H1 (cell line): ENCODE data around the gene ARHGEF19. TPM values are rescaled to one million over a fixed set of nuclear protein-coding genes. Genes with fewer than 3 reads are reported as not detected.
A peak's percentile ranks its signal among the peaks of the same experiment; 100 is the strongest.

Experiments
- CTCF ChIA-PET: fragments of 300-600 bp; sonication (Branson Sonifier 250); formaldehyde crosslinking; loops from one replicate; lab custom pipeline; 2021; ENCODE audit not compliant: partially characterized antibody; lab: Charles Lee
- POLR2A ChIA-PET: fragments of 300-600 bp; sonication (Branson Sonifier 250); formaldehyde crosslinking; loops from one replicate; lab custom pipeline; 2021; ENCODE audit warnings: inconsistent platforms; ENCODE audit not compliant: partially characterized antibody; lab: Charles Lee
- DNase-seq, 2 experiments: peaks; one replicate each; pipeline versions ENCODE4 v3.0.0 to v3.0.0-alpha.2; 2010 to 2022; ENCODE audit warnings: low spot score in 2 of 2, low read depth in 1 of 2, mixed read lengths in 1 of 2
- FAIRE-seq: peaks from 2 replicates; lab custom pipeline; 2011; peaks lifted over from hg19 to GRCh38; lab: Jason Lieb, UNC
- H2AFZ ChIP-seq: 2 replicates; pipeline ENCODE4 v1.8.1; 2012; ENCODE audit warnings: low read length, inconsistent platforms
- H2AK5ac ChIP-seq: 2 replicates; pipeline ENCODE4 v1.6.1; 2013; ENCODE audit warnings: low read depth, low read length
- H2BK120ac ChIP-seq: replicated peaks from 2 replicates; pipeline ENCODE3; 2013; ENCODE audit warnings: low read depth, low read length, inconsistent platforms
- H2BK12ac ChIP-seq: 2 replicates; pipeline ENCODE4 v1.6.1; 2013; ENCODE audit warnings: low read depth, low read length
- H2BK15ac ChIP-seq: 2 replicates; pipeline ENCODE4 v1.6.1; 2013; ENCODE audit warnings: low read length
- H2BK20ac ChIP-seq: 2 replicates; pipeline ENCODE4 v1.6.1; 2013; ENCODE audit warnings: low read length
- H2BK5ac ChIP-seq: 2 replicates; pipeline ENCODE4 v1.6.1; 2013; ENCODE audit warnings: low read depth, low read length
- H3K14ac ChIP-seq: 2 replicates; pipeline ENCODE4 v1.6.1; 2013; ENCODE audit warnings: inconsistent platforms; ENCODE audit not compliant: insufficient read length
- H3K18ac ChIP-seq: 2 replicates; pipeline ENCODE4 v1.6.1; 2013; ENCODE audit warnings: low read length; ENCODE audit errors: extremely low read depth
- H3K23ac ChIP-seq: 2 replicates; pipeline ENCODE4 v1.6.1; 2013; ENCODE audit warnings: inconsistent platforms; ENCODE audit not compliant: insufficient read length
- H3K23me2 ChIP-seq: 2 replicates; pipeline ENCODE4 v1.6.1; 2013; ENCODE audit warnings: low read depth, low read length
- H3K27ac ChIP-seq: 2 replicates; pipeline ENCODE4 v1.6.1; 2011; ENCODE audit warnings: low read depth, low read length, inconsistent platforms
- H3K27me3 ChIP-seq, 4 experiments: replicated peaks in 1 of 4; 1 replicate in 1 of 4; 2 replicates in 3 of 4; pipeline versions ENCODE4 v1.6.1 to v1.8.1; 2011 to 2013; ENCODE audit warnings: low read length in 3 of 4, mild to moderate bottlenecking in 3 of 4, inconsistent platforms in 2 of 4, mixed read lengths in 2 of 4, moderate library complexity in 1 of 4; ENCODE audit not compliant: control insufficient read depth in 3 of 4, insufficient read depth in 3 of 4; ENCODE audit errors: extremely low read depth in 1 of 4
- H3K36me3 ChIP-seq, 4 experiments: 2 replicates each; pipeline versions ENCODE4 v1.6.1 to v1.8.1; 2011 to 2013; ENCODE audit warnings: mild to moderate bottlenecking in 4 of 4, low read length in 3 of 4, moderate library complexity in 2 of 4, control low read depth in 1 of 4, inconsistent platforms in 1 of 4; ENCODE audit not compliant: insufficient read depth in 4 of 4, control insufficient read depth in 2 of 4
- H3K4ac ChIP-seq: replicated peaks from 2 replicates; pipeline ENCODE3; 2013; ENCODE audit warnings: low read length, low read depth, mixed read lengths, inconsistent platforms; ENCODE audit not compliant: insufficient read length
- H3K4me1 ChIP-seq, 4 experiments: replicated peaks in 1 of 4; 1 replicate in 1 of 4; 2 replicates in 3 of 4; pipeline versions ENCODE4 v1.6.1 to v1.8.1; 2011 to 2013; ENCODE audit warnings: low read length in 3 of 4, inconsistent platforms in 2 of 4, mixed read lengths in 1 of 4; ENCODE audit not compliant: insufficient read depth in 4 of 4, control insufficient read depth in 3 of 4
- H3K4me2 ChIP-seq, 2 experiments: 2 replicates each; pipeline versions ENCODE4 v1.6.1 to v1.8.1; 2011 to 2013; ENCODE audit warnings: low read depth in 2 of 2, low read length in 2 of 2, control low read depth in 1 of 2, inconsistent platforms in 1 of 2, mild to moderate bottlenecking in 1 of 2; ENCODE audit not compliant: insufficient read depth in 1 of 2
- H3K4me3 ChIP-seq, 4 experiments: fragments of 200-600, 300-600 bp in 1 of 4; sonication (generic), shearing (Covaris generic), sonication (Bioruptor Twin) in 1 of 4; 2 replicates each; pipeline versions ENCODE4 v1.5.1 to v1.8.1; 2011 to 2016; ENCODE audit warnings: low read length in 4 of 4, low read depth in 3 of 4, control low read depth in 2 of 4, inconsistent platforms in 2 of 4, mild to moderate bottlenecking in 2 of 4, mixed read lengths in 1 of 4, moderate library complexity in 1 of 4; ENCODE audit not compliant: insufficient read depth in 2 of 4; ENCODE audit errors: extremely low read depth in 1 of 4
- H3K56ac ChIP-seq: replicated peaks from 2 replicates; pipeline ENCODE3; 2013; ENCODE audit warnings: low read depth, mild to moderate bottlenecking, mixed read lengths, low read length, inconsistent platforms; ENCODE audit not compliant: insufficient read length
- H3K79me1 ChIP-seq: 2 replicates; pipeline ENCODE4 v1.6.1; 2013; ENCODE audit warnings: low read depth, low read length, control low read depth
- H3K79me2 ChIP-seq, 2 experiments: 2 replicates each; pipeline versions ENCODE4 v1.6.1 to v1.8.1; 2012 to 2013; ENCODE audit warnings: low read length in 2 of 2, mild to moderate bottlenecking in 2 of 2, inconsistent platforms in 1 of 2; ENCODE audit not compliant: insufficient read depth in 2 of 2, control insufficient read depth in 1 of 2
- H3K9ac ChIP-seq, 4 experiments: replicated peaks in 1 of 4; 1 replicate in 1 of 4; 2 replicates in 3 of 4; pipeline versions ENCODE4 v1.6.1 to v1.8.1; 2011 to 2013; ENCODE audit warnings: low read depth in 3 of 4, low read length in 3 of 4, control low read depth in 2 of 4, mild to moderate bottlenecking in 2 of 4, moderate library complexity in 2 of 4, inconsistent platforms in 1 of 4; ENCODE audit errors: extremely low read depth in 1 of 4
- H3K9me3 ChIP-seq, 2 experiments: 2 replicates each; pipeline versions ENCODE4 v1.6.1 to v1.8.1; 2012 to 2013; ENCODE audit warnings: mild to moderate bottlenecking in 2 of 2, moderate library complexity in 2 of 2, control low read depth in 1 of 2, inconsistent platforms in 1 of 2, low read depth in 1 of 2, low read length in 1 of 2, mixed read lengths in 1 of 2; ENCODE audit not compliant: insufficient read depth in 2 of 2
- H4K20me1 ChIP-seq, 2 experiments: replicated peaks in 1 of 2; 2 replicates each; pipeline versions ENCODE3 to v1.8.1; 2011 to 2013; ENCODE audit warnings: inconsistent platforms in 2 of 2, low read length in 2 of 2, mild to moderate bottlenecking in 1 of 2; ENCODE audit not compliant: insufficient read depth in 2 of 2, control insufficient read depth in 1 of 2
- H4K5ac ChIP-seq: 2 replicates; pipeline ENCODE4 v1.6.1; 2013; ENCODE audit warnings: low read length, low read depth, mixed read lengths, inconsistent platforms; ENCODE audit not compliant: insufficient read length
- H4K8ac ChIP-seq: 2 replicates; pipeline ENCODE4 v1.8.0; 2013; ENCODE audit warnings: mild to moderate bottlenecking, moderate library complexity, low read length, inconsistent platforms; ENCODE audit not compliant: insufficient read depth; ENCODE audit errors: extremely low read depth
- H4K91ac ChIP-seq: replicated peaks from 2 replicates; pipeline ENCODE3; 2013; ENCODE audit warnings: low read length, mixed read lengths, inconsistent platforms; ENCODE audit not compliant: insufficient read length
- EGR1 ChIP-seq: IDR thresholded peaks from 2 replicates; pipeline ENCODE4 v1.6.1; 2011; ENCODE audit warnings: low read depth, low read length, borderline replicate concordance
- EZH2 ChIP-seq: fragments of 200-600 bp; sonication (generic); IDR thresholded peaks from 2 replicates; pipeline ENCODE4 v1.7.1; 2012; ENCODE audit warnings: low read depth, mild to moderate bottlenecking, moderate library complexity, low read length, inconsistent platforms; ENCODE audit not compliant: severe bottlenecking
- HDAC6 ChIP-seq: IDR thresholded peaks from one replicate; pipeline ENCODE4 v1.7.1; 2012; ENCODE audit warnings: low read depth, mild to moderate bottlenecking, inconsistent platforms, low read length, moderate library complexity
- KDM5A ChIP-seq: fragments of 200-600 bp; IDR thresholded peaks from 2 replicates; pipeline ENCODE4 v1.7.1; 2012; ENCODE audit warnings: mild to moderate bottlenecking, low read length, inconsistent platforms, mixed read lengths
- RAD21 ChIP-seq, 2 experiments: IDR thresholded peaks in 1 of 2; conservative IDR thresholded peaks in 1 of 2; 2 replicates each; pipeline ENCODE4 v1.6.1; 2011; ENCODE audit warnings: low read depth in 2 of 2, low read length in 2 of 2, improper control_type of control experiment in 1 of 2, inconsistent platforms in 1 of 2, mild to moderate bottlenecking in 1 of 2, moderate library complexity in 1 of 2
- WGBS, 2 experiments: shearing (Covaris generic) in 1 of 2; methylation state at CpG; one replicate each; pipeline versions ENCODE4 v1.1.6 to v1.1.7; 2013 to 2015; ENCODE audit warnings: low lambda C conversion rate in 2 of 2, mixed read lengths in 2 of 2, inconsistent platforms in 1 of 2, low coverage in 1 of 2, missing lambda C conversion rate in 1 of 2; ENCODE audit not compliant: insufficient replicate concordance in 2 of 2, insufficient coverage in 1 of 2, insufficient read length in 1 of 2; ENCODE audit errors: extremely low coverage in 1 of 2, missing lambda C conversion rate in 1 of 2; 5-methylcytosine and 5-hydroxymethylcytosine counted together
- polyA plus RNA-seq, 7 experiments: library from polyadenylated mRNA; depleted of rRNA in 3 of 7; stranded (reverse) in 5 of 7; unstranded in 2 of 7; fragments of >200 nt in 5 of 7; fragments of 200-250 nt in 2 of 7; gene quantifications; 1 replicate in 5 of 7; 2 replicates in 1 of 7; 4 replicates in 1 of 7; pipeline versions ENCODE4 v1.2.1 to v1.2.3, GENCODE V29; 2011 to 2013; ENCODE audit warnings: missing spikeins in 2 of 7, mixed read lengths in 2 of 7
- total RNA-seq: library from RNA; stranded (reverse); fragmentation: NEBNext Ultra II Directional; extraction: Animal tissue kit (Norgen Biotek cat#: 25700); gene quantifications from 2 replicates; pipeline ENCODE4 v1.2.1, GENCODE V29; 2021

Gene ARHGEF19
- total and polyA plus RNA-seq, 2 of the 8 experiments (the other 6 are each of a cell fraction or from before 2014, with no cell fraction given) = 47.5 to 56.4 TPM

DNA sequence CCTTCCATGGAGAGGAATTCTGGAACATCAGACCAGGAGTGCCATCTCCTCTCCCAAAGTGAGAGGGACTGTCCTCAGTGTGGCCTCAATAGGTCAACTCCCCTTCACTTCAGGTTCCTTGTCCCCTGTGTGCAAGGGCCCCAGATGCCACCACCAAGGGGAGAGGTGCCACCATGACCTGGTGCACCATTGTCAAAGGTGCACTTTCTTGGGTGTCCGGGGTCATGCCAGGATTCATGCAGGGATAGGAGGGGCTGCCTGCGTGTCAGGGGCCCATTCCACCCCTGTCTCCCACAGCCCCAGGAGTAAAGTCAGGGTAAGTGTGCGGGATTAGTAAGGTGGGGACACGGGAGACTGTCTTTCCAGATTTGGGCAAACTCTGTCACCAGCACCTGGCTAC lies 35.1 kb downstream of the ARHGEF19 start:
- Histone ChIP-seq H2AFZ (no peak overlapping the region), H3K4me3 (no peak overlapping the region), H2BK120ac (no peak overlapping the region), H2BK20ac (no peak overlapping the region; the same call in 1 of the 2 replicates), H3K4ac (no peak overlapping the region), H3K56ac (no peak overlapping the region), H3K36me3 (no peaks in the 10 kb centered on the region), H2BK5ac (0 out of 2 replicates have a peak overlapping the region, but pooled peaks have one; percentile 28), H3K23ac (no peak overlapping the region), H2BK15ac (0 out of 2 replicates have a peak overlapping the region, but pooled peaks have one; percentile 8), H3K14ac (no peak overlapping the region), H3K27me3 (no peaks in the 10 kb centered on the region), H3K4me1 (peaks cover 2 to 19% (median 14%) of the 10 kb centered on the region in 4 experiments), H3K79me2 (no peaks in the 10 kb centered on the region), H2BK12ac (0 out of 2 replicates have a peak overlapping the region, but pooled peaks have one; percentile 43), H3K9me3 (no peaks in the 10 kb centered on the region), H4K91ac (no peak overlapping the region), H4K5ac (no peak overlapping the region), H3K79me1 (no peaks in the 10 kb centered on the region), H4K8ac (no peak overlapping the region), H3K23me2 (no peaks in the 10 kb centered on the region), H3K27ac (no peak overlapping the region), H3K18ac (no peak overlapping the region), H4K20me1 (no peaks in the 10 kb centered on the region), H3K9ac (no peak overlapping the region), H3K4me2 (no peak overlapping the region), H2AK5ac (no peak overlapping the region)
- ChIA-PET CTCF (interaction anchor here (1.1 to 6.4 kb wide), 3 partner anchors 11 to 106 kb away, joined by 3 to 53 read pairs (median 5); no protein-coding TSS in a partner anchor), POLR2A (no interaction called here)
- FAIRE-seq (no peak), DNase-seq (no peak)
- WGBS, 2 experiments = 91% methylated on average over 4 of the region's 4 CpGs; no CpG with 5 or more reads in 1 of the 2 experiments
- no peak for TF ChIP-seq RAD21 (IDR thresholded peaks at IDR 0.05 in 1 of 2, conservative IDR thresholded peaks at IDR 0.05 in 1 of 2; ENCODE audit: low read depth in 2 of 2, low read length in 2 of 2)
- TF ChIP-seq HDAC6 = no peak
- TF ChIP-seq KDM5A = no peak
- TF ChIP-seq EZH2 = no peak
- TF ChIP-seq EGR1 = no peak
